H9 (cell line): ENCODE results near the gene HSPA12A. TPM values are rescaled to one million over a fixed set of nuclear protein-coding genes. Genes with fewer than 3 reads are reported as not detected.

Experiments
- DNase-seq: peaks from one replicate; pipeline ENCODE4 v3.0.0-alpha.2; 2017
- H2AFZ ChIP-seq: one replicate; pipeline ENCODE4 v1.6.1; 2013; ENCODE audit warnings: mild to moderate bottlenecking, low read length, control low read depth, moderate library complexity
- H2AK5ac ChIP-seq: 2 replicates; pipeline ENCODE4 v1.6.1; 2013; ENCODE audit warnings: low read length, control low read depth, mixed read lengths; ENCODE audit not compliant: insufficient read length
- H2BK120ac ChIP-seq: one replicate; pipeline ENCODE4 v1.6.1; 2013; ENCODE audit warnings: low read depth, mild to moderate bottlenecking, low read length, control low read depth, inconsistent platforms; ENCODE audit not compliant: poor library complexity, severe bottlenecking
- H2BK12ac ChIP-seq: 2 replicates; pipeline ENCODE4 v1.6.1; 2013; ENCODE audit warnings: low read length, control low read depth, mixed read lengths, low read depth; ENCODE audit not compliant: insufficient read length
- H2BK15ac ChIP-seq: 2 replicates; pipeline ENCODE4 v1.6.1; 2013; ENCODE audit warnings: low read depth, low read length, control low read depth
- H2BK20ac ChIP-seq: one replicate; pipeline ENCODE4 v1.6.1; 2013; ENCODE audit warnings: low read depth, mild to moderate bottlenecking, low read length, control low read depth, inconsistent platforms; ENCODE audit not compliant: poor library complexity, severe bottlenecking
- H2BK5ac ChIP-seq: 2 replicates; pipeline ENCODE4 v1.6.1; 2013; ENCODE audit warnings: low read length, control low read depth, mixed read lengths; ENCODE audit not compliant: insufficient read length
- H3K14ac ChIP-seq: 2 replicates; pipeline ENCODE4 v1.6.1; 2013; ENCODE audit warnings: low read length, control low read depth; ENCODE audit not compliant: insufficient read depth
- H3K18ac ChIP-seq: 2 replicates; pipeline ENCODE4 v1.6.1; 2013; ENCODE audit warnings: low read depth, mild to moderate bottlenecking, mixed read lengths, low read length, control low read depth; ENCODE audit not compliant: insufficient read length
- H3K23ac ChIP-seq: 2 replicates; pipeline ENCODE4 v1.6.1; 2013; ENCODE audit warnings: low read length, control low read depth, mixed read lengths, low read depth; ENCODE audit not compliant: insufficient read length
- H3K23me2 ChIP-seq: 2 replicates; pipeline ENCODE4 v1.6.1; 2013; ENCODE audit warnings: low read depth, mild to moderate bottlenecking, mixed read lengths, low read length, control low read depth; ENCODE audit not compliant: insufficient read length, poor library complexity, severe bottlenecking
- H3K27ac ChIP-seq: 2 replicates; pipeline ENCODE4 v1.5.1; 2013; ENCODE audit warnings: low read length, control low read depth, mixed read lengths, low read depth; ENCODE audit not compliant: insufficient read length
- H3K27me3 ChIP-seq: 2 replicates; pipeline ENCODE4 v1.6.1; 2013; ENCODE audit warnings: low read length, control low read depth, inconsistent platforms; ENCODE audit not compliant: insufficient read depth
- H3K4ac ChIP-seq: 2 replicates; pipeline ENCODE4 v1.6.1; 2013; ENCODE audit warnings: low read depth, mild to moderate bottlenecking, control low read depth, inconsistent platforms, low read length, moderate library complexity
- H3K4me1 ChIP-seq: 2 replicates; pipeline ENCODE4 v1.6.1; 2013; ENCODE audit warnings: low read length, control low read depth, inconsistent platforms; ENCODE audit not compliant: insufficient read depth
- H3K4me2 ChIP-seq: 2 replicates; pipeline ENCODE4 v1.6.1; 2013; ENCODE audit warnings: low read length, control low read depth, mixed read lengths; ENCODE audit not compliant: insufficient read length, insufficient read depth
- H3K56ac ChIP-seq: 2 replicates; pipeline ENCODE4 v1.6.1; 2013; ENCODE audit warnings: low read depth, mild to moderate bottlenecking, mixed read lengths, low read length, control low read depth; ENCODE audit not compliant: insufficient read length
- H3K79me1 ChIP-seq: 2 replicates; pipeline ENCODE4 v1.6.1; 2013; ENCODE audit warnings: low read depth, mild to moderate bottlenecking, moderate library complexity, low read length, control low read depth, inconsistent platforms; ENCODE audit not compliant: insufficient read depth, poor library complexity, severe bottlenecking
- H3K79me2 ChIP-seq: 2 replicates; pipeline ENCODE4 v1.6.1; 2013; ENCODE audit warnings: low read length, control low read depth, inconsistent platforms; ENCODE audit not compliant: insufficient read depth
- H3K9ac ChIP-seq: 2 replicates; pipeline ENCODE4 v1.6.1; 2013; ENCODE audit warnings: low read length, control low read depth, mixed read lengths; ENCODE audit not compliant: insufficient read length; ENCODE audit errors: extremely low read depth
- H3K9me3 ChIP-seq: one replicate; pipeline ENCODE4 v1.6.1; 2013; ENCODE audit warnings: low read depth, low read length, inconsistent platforms; ENCODE audit not compliant: control insufficient read depth
- H3T11ph ChIP-seq: one replicate; pipeline ENCODE4 v1.6.1; 2013; ENCODE audit warnings: mild to moderate bottlenecking, low read length, control low read depth, inconsistent platforms
- H4K20me1 ChIP-seq: one replicate; pipeline ENCODE4 v1.6.1; 2013; ENCODE audit not compliant: control insufficient read depth, insufficient read length, insufficient read depth
- H4K5ac ChIP-seq: 2 replicates; pipeline ENCODE4 v1.6.1; 2013; ENCODE audit warnings: low read depth, mild to moderate bottlenecking, mixed read lengths, low read length, control low read depth; ENCODE audit not compliant: insufficient read length
- H4K8ac ChIP-seq: replicated peaks from 2 replicates; pipeline ENCODE4 v1.6.1; 2013; ENCODE audit warnings: low read length, control low read depth, mixed read lengths, low read depth; ENCODE audit not compliant: insufficient read length
- H4K91ac ChIP-seq: 2 replicates; pipeline ENCODE4 v1.6.1; 2013; ENCODE audit warnings: low read depth, mild to moderate bottlenecking, moderate library complexity, mixed read lengths, low read length, control low read depth; ENCODE audit not compliant: insufficient read length
- H3K27ac Mint-ChIP-seq, 3 experiments: 2 replicates in 2 of 3; 3 replicates in 1 of 3; pipeline ENCODE4 v1.8.0; 2020 to 2021; ENCODE audit warnings: mixed read lengths in 3 of 3, mild to moderate bottlenecking in 1 of 3, moderate library complexity in 1 of 3
- H3K27me3 Mint-ChIP-seq: 2 replicates; pipeline ENCODE4 v1.8.0; 2021; ENCODE audit warnings: low read depth, mild to moderate bottlenecking, moderate library complexity, mixed read lengths
- H3K36me3 Mint-ChIP-seq, 3 experiments: 2 replicates in 2 of 3; 3 replicates in 1 of 3; pipeline ENCODE4 v1.8.0; 2020 to 2021; ENCODE audit warnings: low read depth in 3 of 3, mixed read lengths in 3 of 3; ENCODE audit not compliant: insufficient read depth in 1 of 3
- H3K4me1 Mint-ChIP-seq, 2 experiments: 2 replicates each; pipeline ENCODE4 v1.8.0; 2020; ENCODE audit warnings: mixed read lengths in 2 of 2
- H3K4me3 Mint-ChIP-seq, 2 experiments: 2 replicates in 1 of 2; 3 replicates in 1 of 2; pipeline ENCODE4 v1.8.0; 2020 to 2021; ENCODE audit warnings: mild to moderate bottlenecking in 2 of 2, mixed read lengths in 2 of 2, moderate library complexity in 1 of 2
- H3K9me3 Mint-ChIP-seq, 2 experiments: 2 replicates in 1 of 2; 3 replicates in 1 of 2; pipeline ENCODE4 v1.8.0; 2020; ENCODE audit warnings: mild to moderate bottlenecking in 2 of 2, mixed read lengths in 2 of 2, moderate library complexity in 1 of 2
- WGBS: extraction: QIAGEN DNeasy Blood & Tissue Kit; methylation state at CpG from one replicate; pipeline ENCODE4 v1.1.7; 2013; ENCODE audit warnings: missing lambda C conversion rate, low lambda C conversion rate, mixed read lengths; ENCODE audit not compliant: insufficient read length; ENCODE audit errors: extremely low coverage; 5-methylcytosine and 5-hydroxymethylcytosine counted together
- total RNA-seq: library from RNA; stranded (reverse); gene quantifications from 2 replicates; pipeline ENCODE4 v1.2.1, GENCODE V29; 2021
- TF ChIP-seq, protein P1 (sequence below): fragments of 200-600 bp; sonication (generic); conservative IDR thresholded peaks from 3 replicates; pipeline ENCODE4 v1.8.0; 2021; ENCODE audit warnings: antibody characterized with exemption, mild to moderate bottlenecking

HSPA12A gene
- total RNA-seq, 1 experiment from 2014 or later, result 3.2 TPM

DNA sequence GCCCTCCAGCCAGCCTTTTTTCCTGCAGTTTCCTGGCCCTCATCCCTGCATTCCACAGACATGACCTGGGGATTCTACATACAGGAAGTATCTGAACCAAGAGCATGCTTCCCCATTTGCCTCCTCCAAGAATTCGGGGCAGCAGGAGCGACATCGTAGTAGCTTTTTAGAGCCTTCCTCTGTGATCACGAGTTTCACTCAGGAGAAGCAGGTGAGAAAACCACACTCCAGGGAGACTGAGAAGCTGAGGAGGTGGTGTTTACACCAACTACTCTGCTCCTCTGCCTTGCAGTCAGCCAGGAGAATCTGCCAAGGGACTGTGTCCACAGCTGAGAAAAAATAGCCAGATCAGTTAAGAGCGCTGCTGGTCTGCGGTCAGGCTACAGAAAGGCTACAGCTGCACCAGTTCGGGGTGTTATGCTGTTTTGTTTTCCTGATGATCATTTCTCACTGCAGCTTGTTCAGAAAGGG is 54.1 kb downstream of the HSPA12A start:
- H3K27ac ChIP-seq, result no peak overlapping the region
- H3K27ac Mint-ChIP-seq, result no peak overlapping the region

More for the DNA sequence above, 54.1 kb downstream of the HSPA12A start:
- no peak overlapping the region for H4K5ac ChIP-seq
- TF ChIP-seq, protein P1, sequence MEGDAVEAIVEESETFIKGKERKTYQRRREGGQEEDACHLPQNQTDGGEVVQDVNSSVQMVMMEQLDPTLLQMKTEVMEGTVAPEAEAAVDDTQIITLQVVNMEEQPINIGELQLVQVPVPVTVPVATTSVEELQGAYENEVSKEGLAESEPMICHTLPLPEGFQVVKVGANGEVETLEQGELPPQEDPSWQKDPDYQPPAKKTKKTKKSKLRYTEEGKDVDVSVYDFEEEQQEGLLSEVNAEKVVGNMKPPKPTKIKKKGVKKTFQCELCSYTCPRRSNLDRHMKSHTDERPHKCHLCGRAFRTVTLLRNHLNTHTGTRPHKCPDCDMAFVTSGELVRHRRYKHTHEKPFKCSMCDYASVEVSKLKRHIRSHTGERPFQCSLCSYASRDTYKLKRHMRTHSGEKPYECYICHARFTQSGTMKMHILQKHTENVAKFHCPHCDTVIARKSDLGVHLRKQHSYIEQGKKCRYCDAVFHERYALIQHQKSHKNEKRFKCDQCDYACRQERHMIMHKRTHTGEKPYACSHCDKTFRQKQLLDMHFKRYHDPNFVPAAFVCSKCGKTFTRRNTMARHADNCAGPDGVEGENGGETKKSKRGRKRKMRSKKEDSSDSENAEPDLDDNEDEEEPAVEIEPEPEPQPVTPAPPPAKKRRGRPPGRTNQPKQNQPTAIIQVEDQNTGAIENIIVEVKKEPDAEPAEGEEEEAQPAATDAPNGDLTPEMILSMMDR, result no peak
- no peaks in the 10 kb centered on the region for H3K23me2 ChIP-seq
- DNase-seq, result no peak
- H2BK20ac ChIP-seq, result no peak overlapping the region
- H3K4me3 Mint-ChIP-seq, result no peak overlapping the region; a peak in 1 of 5 replicates
- no peak overlapping the region for H3K4ac ChIP-seq
- H2BK120ac ChIP-seq, result no peak overlapping the region
- 0 out of 5 replicates have a peak, but pooled peaks cover 0 to 3% of the 10 kb centered on the region in 2 experiments for H3K9me3 Mint-ChIP-seq
- H3K79me2 ChIP-seq, result no peaks in the 10 kb centered on the region
- no peak overlapping the region for H3K9ac ChIP-seq
- H3K4me1 Mint-ChIP-seq, result peaks cover 39 to 44% of the 10 kb centered on the region in 2 experiments
- no peak overlapping the region for H3K14ac ChIP-seq
- no CpG with 5 or more reads among the region's 7 CpGs for WGBS
- H4K20me1 ChIP-seq, result no peaks in the 10 kb centered on the region
- no peak overlapping the region for H3K4me2 ChIP-seq
- H3K18ac ChIP-seq, result no peak overlapping the region
- no peak overlapping the region for H4K8ac ChIP-seq
- H2BK15ac ChIP-seq, result no peak overlapping the region
- no peak overlapping the region for H3K23ac ChIP-seq
- H3K56ac ChIP-seq, result no peak overlapping the region
- no peak overlapping the region for H2AK5ac ChIP-seq
- H3K27me3 Mint-ChIP-seq, result peaks cover 25% of the 10 kb centered on the region
- peaks cover 4% of the 10 kb centered on the region; the same call in 1 of the 2 replicates for H3K4me1 ChIP-seq
- no peaks in the 10 kb centered on the region for H3K9me3 ChIP-seq
- no peaks in the 10 kb centered on the region for H3K27me3 ChIP-seq
- H4K91ac ChIP-seq, result no peak overlapping the region
- H2AFZ ChIP-seq, result no peak overlapping the region
- H3K36me3 Mint-ChIP-seq, result peaks cover 0 to 5% (median 0%) of the 10 kb centered on the region in 3 experiments; a peak in 3 of 7 replicates
- no peak overlapping the region for H2BK5ac ChIP-seq
- no peaks in the 10 kb centered on the region for H3K79me1 ChIP-seq
- no peak overlapping the region for H2BK12ac ChIP-seq
- H3T11ph ChIP-seq, result no peak overlapping the region
